ENCODE measurements around the gene NDST4.

The NDST4 gene

DNA sequence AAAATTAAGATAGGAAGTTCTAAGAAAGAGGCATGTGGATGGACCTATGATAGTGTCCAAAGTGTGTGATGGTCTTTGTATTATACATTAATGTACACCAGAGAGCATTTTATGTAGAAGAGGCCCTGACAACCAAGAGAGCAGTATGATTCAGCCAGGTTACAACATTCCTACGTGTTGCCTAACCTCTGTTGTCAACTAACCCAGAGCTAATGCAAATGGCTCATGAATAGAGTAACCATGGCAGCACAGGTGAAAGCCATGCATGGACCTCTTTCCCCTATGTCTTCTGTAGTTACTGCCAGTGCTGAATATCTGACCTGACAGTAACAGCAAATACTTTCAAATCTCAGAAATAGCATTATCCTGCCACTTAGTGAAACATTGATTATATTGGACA is 255.6 kb downstream of the NDST4 start:
- H3K4me3 ChIP-seq (replicated peaks; ENCODE audit: insufficient read depth, low read length) = no peak overlapping the region
- TF ChIP-seq SPI1 (IDR thresholded peaks at IDR 0.05; ENCODE audit: borderline replicate concordance, low read depth) (no peak), GABPA (IDR thresholded peaks at IDR 0.05; ENCODE audit: low read depth) (no peak), POLR2AphosphoS5 (IDR thresholded peaks at IDR 0.05; ENCODE audit: low read depth) (no peak)
- TF ChIP-seq, protein P1, sequence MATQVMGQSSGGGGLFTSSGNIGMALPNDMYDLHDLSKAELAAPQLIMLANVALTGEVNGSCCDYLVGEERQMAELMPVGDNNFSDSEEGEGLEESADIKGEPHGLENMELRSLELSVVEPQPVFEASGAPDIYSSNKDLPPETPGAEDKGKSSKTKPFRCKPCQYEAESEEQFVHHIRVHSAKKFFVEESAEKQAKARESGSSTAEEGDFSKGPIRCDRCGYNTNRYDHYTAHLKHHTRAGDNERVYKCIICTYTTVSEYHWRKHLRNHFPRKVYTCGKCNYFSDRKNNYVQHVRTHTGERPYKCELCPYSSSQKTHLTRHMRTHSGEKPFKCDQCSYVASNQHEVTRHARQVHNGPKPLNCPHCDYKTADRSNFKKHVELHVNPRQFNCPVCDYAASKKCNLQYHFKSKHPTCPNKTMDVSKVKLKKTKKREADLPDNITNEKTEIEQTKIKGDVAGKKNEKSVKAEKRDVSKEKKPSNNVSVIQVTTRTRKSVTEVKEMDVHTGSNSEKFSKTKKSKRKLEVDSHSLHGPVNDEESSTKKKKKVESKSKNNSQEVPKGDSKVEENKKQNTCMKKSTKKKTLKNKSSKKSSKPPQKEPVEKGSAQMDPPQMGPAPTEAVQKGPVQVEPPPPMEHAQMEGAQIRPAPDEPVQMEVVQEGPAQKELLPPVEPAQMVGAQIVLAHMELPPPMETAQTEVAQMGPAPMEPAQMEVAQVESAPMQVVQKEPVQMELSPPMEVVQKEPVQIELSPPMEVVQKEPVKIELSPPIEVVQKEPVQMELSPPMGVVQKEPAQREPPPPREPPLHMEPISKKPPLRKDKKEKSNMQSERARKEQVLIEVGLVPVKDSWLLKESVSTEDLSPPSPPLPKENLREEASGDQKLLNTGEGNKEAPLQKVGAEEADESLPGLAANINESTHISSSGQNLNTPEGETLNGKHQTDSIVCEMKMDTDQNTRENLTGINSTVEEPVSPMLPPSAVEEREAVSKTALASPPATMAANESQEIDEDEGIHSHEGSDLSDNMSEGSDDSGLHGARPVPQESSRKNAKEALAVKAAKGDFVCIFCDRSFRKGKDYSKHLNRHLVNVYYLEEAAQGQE (IDR thresholded peaks at IDR 0.05; ENCODE audit: insufficient replicate concordance, low read depth) = no peak
- TF ChIP-seq, protein P2, sequence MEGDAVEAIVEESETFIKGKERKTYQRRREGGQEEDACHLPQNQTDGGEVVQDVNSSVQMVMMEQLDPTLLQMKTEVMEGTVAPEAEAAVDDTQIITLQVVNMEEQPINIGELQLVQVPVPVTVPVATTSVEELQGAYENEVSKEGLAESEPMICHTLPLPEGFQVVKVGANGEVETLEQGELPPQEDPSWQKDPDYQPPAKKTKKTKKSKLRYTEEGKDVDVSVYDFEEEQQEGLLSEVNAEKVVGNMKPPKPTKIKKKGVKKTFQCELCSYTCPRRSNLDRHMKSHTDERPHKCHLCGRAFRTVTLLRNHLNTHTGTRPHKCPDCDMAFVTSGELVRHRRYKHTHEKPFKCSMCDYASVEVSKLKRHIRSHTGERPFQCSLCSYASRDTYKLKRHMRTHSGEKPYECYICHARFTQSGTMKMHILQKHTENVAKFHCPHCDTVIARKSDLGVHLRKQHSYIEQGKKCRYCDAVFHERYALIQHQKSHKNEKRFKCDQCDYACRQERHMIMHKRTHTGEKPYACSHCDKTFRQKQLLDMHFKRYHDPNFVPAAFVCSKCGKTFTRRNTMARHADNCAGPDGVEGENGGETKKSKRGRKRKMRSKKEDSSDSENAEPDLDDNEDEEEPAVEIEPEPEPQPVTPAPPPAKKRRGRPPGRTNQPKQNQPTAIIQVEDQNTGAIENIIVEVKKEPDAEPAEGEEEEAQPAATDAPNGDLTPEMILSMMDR (IDR thresholded peaks at IDR 0.05; ENCODE audit: insufficient read depth, low read length) = no peak
- no peaks in the 10 kb centered on the region for H3K27me3 ChIP-seq (ENCODE audit: insufficient read depth, poor library complexity, severe bottlenecking)
- peak in 1 of 2 experiments; percentile 10 for DNase-seq (ENCODE audit: low read depth in 1 of 2, low spot score in 1 of 2)
- H3K27ac ChIP-seq (replicated peaks) = no peak overlapping the region

DNA sequence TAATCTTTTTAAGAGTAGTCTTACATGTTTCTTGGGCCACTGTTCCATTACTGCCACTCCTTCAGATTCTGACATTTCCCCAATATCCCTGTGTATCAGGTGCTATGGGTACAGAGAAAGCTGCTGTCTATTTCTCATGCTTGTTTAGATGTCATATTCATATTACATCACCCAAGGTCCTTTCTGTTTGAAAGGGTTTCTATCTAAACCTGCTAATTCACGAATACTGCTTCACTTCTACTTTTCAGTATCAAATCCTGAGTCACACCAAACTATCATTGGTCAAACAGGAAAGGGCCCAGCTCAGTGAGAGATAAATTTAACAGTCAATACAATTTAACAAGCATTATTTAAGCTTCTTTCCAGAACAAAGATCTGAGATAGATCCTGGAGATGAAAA is 273.4 kb downstream of the NDST4 start:
- no peak overlapping the region for H3K27ac ChIP-seq (replicated peaks)
- H3K4me3 ChIP-seq (replicated peaks; ENCODE audit: insufficient read depth, low read length) = no peak overlapping the region
- H3K27me3 ChIP-seq (ENCODE audit: insufficient read depth, poor library complexity, severe bottlenecking) = no peaks in the 10 kb centered on the region
- no peak for TF ChIP-seq POLR2AphosphoS5 (IDR thresholded peaks at IDR 0.05; ENCODE audit: low read depth)
- no peak for TF ChIP-seq SPI1 (IDR thresholded peaks at IDR 0.05; ENCODE audit: borderline replicate concordance, low read depth)
- TF ChIP-seq, protein P2 (IDR thresholded peaks at IDR 0.05; ENCODE audit: insufficient read depth, low read length) = no peak
- no peak for TF ChIP-seq GABPA (IDR thresholded peaks at IDR 0.05; ENCODE audit: low read depth)
- no peak for DNase-seq (ENCODE audit: low read depth in 1 of 2, low spot score in 1 of 2)

DNA sequence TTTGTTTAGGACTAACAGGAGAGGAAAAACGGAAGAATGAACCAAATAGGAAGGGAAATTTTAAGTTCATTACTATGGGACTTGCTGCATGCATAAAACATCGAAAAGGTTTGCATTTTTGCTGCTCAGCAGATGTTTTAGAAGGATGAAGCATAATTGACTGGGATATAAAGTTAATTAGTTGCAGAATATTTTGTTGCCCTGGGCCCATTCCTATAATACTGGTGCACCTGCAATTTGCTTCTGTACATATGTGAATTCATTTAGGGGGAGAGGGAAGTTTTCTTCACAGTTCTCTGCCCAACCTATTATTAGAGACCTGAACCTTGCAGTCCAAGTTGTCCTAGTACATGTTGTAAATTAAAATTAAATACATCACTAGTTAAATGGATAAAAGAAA is 282.8 kb downstream of the NDST4 start:
- TF ChIP-seq SPI1 (IDR thresholded peaks at IDR 0.05; ENCODE audit: borderline replicate concordance, low read depth) = no peak
- TF ChIP-seq, protein P2 (IDR thresholded peaks at IDR 0.05; ENCODE audit: insufficient read depth, low read length) = no peak
- TF ChIP-seq GABPA (IDR thresholded peaks at IDR 0.05; ENCODE audit: low read depth) = no peak
- TF ChIP-seq, protein P1 (IDR thresholded peaks at IDR 0.05; ENCODE audit: insufficient replicate concordance, low read depth) = no peak
- no peak for TF ChIP-seq POLR2AphosphoS5 (IDR thresholded peaks at IDR 0.05; ENCODE audit: low read depth)
- Histone ChIP-seq H3K27me3 (ENCODE audit: insufficient read depth, poor library complexity, severe bottlenecking) (no peaks in the 10 kb centered on the region), H3K27ac (replicated peaks) (no peak overlapping the region), H3K4me3 (replicated peaks; ENCODE audit: insufficient read depth, low read length) (no peak overlapping the region)
- DNase-seq (ENCODE audit: low read depth in 1 of 2, low spot score in 1 of 2) = no peak

DNA sequence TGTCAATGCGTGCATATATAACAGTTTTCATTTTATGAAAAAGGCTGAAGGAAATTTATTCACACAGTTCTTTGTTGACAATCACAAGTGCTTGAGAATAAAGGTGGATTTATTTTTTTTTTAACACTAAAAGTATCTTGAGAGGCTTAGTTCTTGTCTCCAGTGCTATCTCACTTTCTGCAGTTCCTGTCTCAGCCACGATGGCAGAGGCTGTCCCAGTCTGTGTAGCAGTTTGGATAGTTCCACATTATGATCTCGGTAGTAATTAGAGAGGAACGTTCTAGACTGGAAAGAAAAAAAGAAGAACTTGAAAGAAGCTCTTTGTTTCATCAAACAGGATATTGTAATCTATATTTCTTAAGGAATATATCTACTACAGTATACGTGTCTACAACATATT is 285.8 kb downstream of the NDST4 start:
- Histone ChIP-seq H3K27ac (replicated peaks) (no peak overlapping the region), H3K4me3 (replicated peaks; ENCODE audit: insufficient read depth, low read length) (no peak overlapping the region), H3K27me3 (ENCODE audit: insufficient read depth, poor library complexity, severe bottlenecking) (no peaks in the 10 kb centered on the region)
- no peak for DNase-seq (ENCODE audit: low read depth in 1 of 2, low spot score in 1 of 2)
- no peak for TF ChIP-seq POLR2AphosphoS5 (IDR thresholded peaks at IDR 0.05; ENCODE audit: low read depth)
- TF ChIP-seq GABPA (IDR thresholded peaks at IDR 0.05; ENCODE audit: low read depth) = no peak
- TF ChIP-seq, protein P2 (IDR thresholded peaks at IDR 0.05; ENCODE audit: insufficient read depth, low read length) = no peak
- TF ChIP-seq SPI1 (IDR thresholded peaks at IDR 0.05; ENCODE audit: borderline replicate concordance, low read depth) = no peak
- TF ChIP-seq, protein P1 (IDR thresholded peaks at IDR 0.05; ENCODE audit: insufficient replicate concordance, low read depth) = no peak
